Activated naive CD4-positive, alpha-beta T cell treated with anti-CD3 and anti-CD28 coated beads, Interleukin-2, amount 10 ng/mL, durations not matched to agents 7 days and 5 days (primary cell): ENCODE measurements around the gene USP26.
"Not testable (repeated sequence)": the region's sequence is repeated elsewhere in the genome, so short reads cannot be mapped to it uniquely, and the experiment has no call there.

Source experiments
- CTCF ChIA-PET: fragments of 350-600 bp; sonication (Branson Sonifier 250); formaldehyde crosslinking; loops from one replicate; lab custom pipeline; 2021; ENCODE audit warnings: antibody characterized with exemption; lab: Charles Lee
- DNase-seq: peaks from one replicate; pipeline ENCODE4 v3.0.0-alpha.2; 2020
- H3K27ac Mint-ChIP-seq: one replicate; pipeline ENCODE4 v1.8.0; 2021; ENCODE audit warnings: mild to moderate bottlenecking, moderate library complexity, mixed read lengths
- H3K27me3 Mint-ChIP-seq: one replicate; pipeline ENCODE4 v1.8.0; 2021; ENCODE audit warnings: mild to moderate bottlenecking, mixed read lengths
- H3K36me3 Mint-ChIP-seq: one replicate; pipeline ENCODE4 v1.8.0; 2021; ENCODE audit warnings: mixed read lengths
- H3K4me1 Mint-ChIP-seq: one replicate; pipeline ENCODE4 v1.8.0; 2021; ENCODE audit warnings: mixed read lengths
- H3K4me3 Mint-ChIP-seq: one replicate; pipeline ENCODE4 v1.8.0; 2021; ENCODE audit warnings: mild to moderate bottlenecking, moderate library complexity, mixed read lengths
- H3K9me3 Mint-ChIP-seq: one replicate; pipeline ENCODE4 v1.8.0; 2021; ENCODE audit warnings: mixed read lengths

Gene USP26

DNA sequence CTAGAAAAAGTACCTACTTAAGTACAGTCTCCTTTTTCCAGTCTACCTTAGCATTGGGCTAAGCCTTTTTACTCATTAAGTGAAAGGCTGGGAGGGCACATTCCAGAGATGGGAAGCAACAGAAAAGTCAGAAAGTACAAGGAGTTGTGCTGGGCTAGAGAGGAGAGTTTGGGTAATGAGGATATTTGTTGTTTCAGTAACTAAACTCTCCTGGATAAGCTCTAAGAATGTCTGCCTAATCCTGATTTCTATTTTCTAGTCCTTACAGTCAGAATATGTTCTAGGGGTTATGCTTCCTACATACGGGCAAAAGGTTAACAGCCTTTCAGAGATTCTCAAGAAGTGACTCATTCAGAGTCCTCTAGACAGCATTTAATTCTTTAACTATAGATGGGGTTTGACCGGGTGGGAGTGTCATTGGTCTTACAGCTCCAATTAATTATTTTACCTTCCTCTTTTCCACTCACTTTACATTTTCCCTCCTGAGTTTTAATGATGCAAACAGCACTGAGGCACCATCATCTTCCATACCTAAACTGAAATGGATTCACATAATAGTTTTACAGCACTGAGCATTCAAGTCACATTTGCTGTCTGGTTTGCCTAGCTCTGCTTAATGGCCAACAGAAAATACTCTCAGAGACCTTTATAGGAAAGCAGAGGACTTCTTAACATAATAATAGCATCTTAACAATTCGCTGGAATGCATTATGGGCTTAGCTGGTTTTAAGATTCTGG, 42.9 kb downstream of the USP26 start:
- CTCF ChIA-PET: no interaction called here
- Mint-ChIP-seq H3K4me3 (no peak overlapping the region), H3K36me3 (no peaks in the 10 kb centered on the region), H3K27ac (no peak overlapping the region), H3K27me3 (no peaks in the 10 kb centered on the region), H3K9me3 (no peaks in the 10 kb centered on the region), H3K4me1 (no peaks in the 10 kb centered on the region)
- DNase-seq: no peak

DNA sequence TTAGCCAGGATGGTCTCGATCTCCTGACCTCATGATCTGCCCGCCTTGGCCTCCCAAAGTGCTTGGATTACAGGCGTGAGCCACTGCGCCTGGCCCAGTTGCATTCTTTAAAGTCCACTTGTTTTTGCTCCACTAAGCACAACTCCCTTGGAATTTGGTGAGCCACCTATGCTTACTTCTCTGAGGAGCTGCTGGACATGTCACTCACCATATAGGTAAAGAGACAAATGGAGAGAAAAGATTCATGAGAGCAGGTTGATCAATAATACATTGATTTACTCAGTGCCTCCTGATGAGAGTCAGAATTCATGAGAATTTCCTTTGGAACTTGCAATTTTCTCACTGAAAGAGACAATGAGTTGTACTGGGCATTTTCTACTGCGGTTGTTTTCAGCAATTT, 48.2 kb downstream of the USP26 start:
- Mint-ChIP-seq H3K9me3 (no peaks in the 10 kb centered on the region), H3K4me3 (no peak overlapping the region), H3K27me3 (no peaks in the 10 kb centered on the region), H3K36me3 (no peaks in the 10 kb centered on the region), H3K27ac (no peak overlapping the region), H3K4me1 (no peaks in the 10 kb centered on the region)
- no peak for DNase-seq
- CTCF ChIA-PET: no interaction called here

DNA sequence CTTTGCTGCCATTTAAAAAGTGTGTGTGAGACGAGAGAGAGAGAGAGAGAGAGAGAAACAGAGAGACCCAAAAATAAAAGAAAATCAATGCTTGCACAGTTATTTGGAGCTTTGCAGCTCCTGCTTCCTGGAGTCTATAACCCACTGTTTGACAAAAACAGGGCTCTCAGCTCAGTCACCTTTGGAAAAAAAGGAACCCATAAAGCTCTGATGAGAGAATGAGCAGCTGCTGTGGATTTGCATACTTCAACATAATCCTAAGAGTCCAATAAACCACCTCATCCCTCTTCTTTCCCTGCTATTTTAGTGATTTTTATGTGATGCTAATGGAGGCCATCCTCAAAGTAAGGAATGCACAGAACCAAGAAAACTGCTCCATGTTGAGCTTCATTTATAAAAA, 50.3 kb downstream of the USP26 start:
- Mint-ChIP-seq H3K27ac (no peak overlapping the region), H3K4me3 (no peak overlapping the region), H3K4me1 (no peaks in the 10 kb centered on the region), H3K27me3 (no peaks in the 10 kb centered on the region), H3K9me3 (no peaks in the 10 kb centered on the region), H3K36me3 (no peaks in the 10 kb centered on the region)
- CTCF ChIA-PET: no interaction called here
- no peak for DNase-seq

DNA sequence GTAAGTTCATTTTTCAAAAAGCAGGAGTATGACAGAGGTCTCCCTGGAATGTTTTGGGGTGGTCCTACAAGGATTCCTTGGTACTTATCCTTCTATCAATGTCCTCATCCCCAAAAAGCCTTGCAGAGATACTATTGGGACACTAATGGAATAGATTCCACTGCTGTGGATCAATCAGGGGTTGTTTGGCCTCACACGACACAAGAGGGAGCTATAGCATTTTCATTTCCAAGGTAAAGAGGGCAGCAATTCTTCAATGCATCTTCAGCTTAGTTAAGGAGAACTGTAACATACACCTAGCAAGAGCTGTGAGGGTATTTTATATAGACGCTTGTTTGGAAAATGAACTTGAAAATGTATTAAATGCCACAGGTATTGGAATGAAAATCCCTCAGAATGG, 50.9 kb downstream of the USP26 start:
- Mint-ChIP-seq H3K36me3 (no peaks in the 10 kb centered on the region), H3K27ac (no peak overlapping the region), H3K4me3 (no peak overlapping the region), H3K27me3 (no peaks in the 10 kb centered on the region), H3K9me3 (no peaks in the 10 kb centered on the region), H3K4me1 (no peaks in the 10 kb centered on the region)
- CTCF ChIA-PET: no interaction called here
- no peak for DNase-seq

DNA sequence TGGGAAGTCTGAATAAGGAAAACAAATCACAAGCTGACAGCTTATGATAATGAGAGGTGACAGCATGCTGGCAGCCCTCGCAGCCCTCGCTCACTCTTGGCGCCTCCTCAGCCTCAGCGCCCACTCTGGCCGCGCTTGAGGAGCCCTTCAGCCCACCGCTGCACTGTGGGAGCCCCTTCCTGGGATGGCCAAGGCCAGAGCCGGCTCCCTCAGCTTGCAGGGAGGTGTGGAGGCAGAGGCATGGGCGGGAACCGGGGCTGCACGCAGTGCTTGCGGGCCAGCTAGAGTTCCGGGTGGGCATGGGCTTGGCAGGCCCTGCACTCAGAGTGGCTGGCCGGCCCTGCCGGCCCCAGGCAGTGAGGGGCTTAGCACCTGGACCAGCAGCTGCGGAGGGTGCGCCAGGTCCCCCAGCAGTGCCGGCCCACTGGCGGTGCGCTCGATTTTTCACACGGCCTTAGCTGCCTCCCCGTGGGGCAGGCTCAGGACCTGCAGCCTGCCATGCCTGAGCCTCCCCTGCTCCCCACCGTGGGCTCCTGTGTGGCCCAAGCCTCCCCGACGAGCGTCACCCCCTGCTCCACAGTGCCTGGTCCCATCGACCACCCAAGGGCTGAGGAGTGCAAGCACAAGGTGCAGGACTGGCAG, 52.6 kb downstream of the USP26 start:
- CTCF ChIA-PET, DNase-seq, H3K27me3 Mint-ChIP-seq, H3K36me3 Mint-ChIP-seq, H3K4me3 Mint-ChIP-seq, H3K9me3 Mint-ChIP-seq, H3K27ac Mint-ChIP-seq, H3K4me1 Mint-ChIP-seq: not testable (repeated sequence)

DNA sequence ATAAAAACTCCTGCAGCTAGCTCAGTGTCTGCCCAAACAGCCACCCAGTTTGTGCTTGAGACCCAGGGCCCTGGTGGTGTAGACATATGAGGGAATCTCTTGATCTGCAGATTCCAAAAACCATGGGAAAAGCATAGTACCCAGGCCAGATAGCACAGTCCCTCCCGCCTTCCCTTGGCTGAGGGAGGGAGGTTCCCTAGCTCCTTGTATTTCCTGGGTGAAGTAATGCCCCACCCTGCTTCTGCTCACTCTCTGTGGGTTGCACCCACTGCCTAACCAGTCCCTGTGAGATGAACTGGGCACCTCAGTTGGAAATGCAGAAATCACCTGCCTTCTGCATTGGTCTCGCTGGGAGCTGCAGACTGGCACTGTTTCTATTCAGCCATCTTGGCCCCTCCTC, 54.6 kb downstream of the USP26 start:
- Mint-ChIP-seq H3K4me3 (no peak overlapping the region), H3K9me3 (no peaks in the 10 kb centered on the region), H3K27ac (no peak overlapping the region), H3K36me3 (no peaks in the 10 kb centered on the region), H3K27me3 (no peaks in the 10 kb centered on the region), H3K4me1 (no peaks in the 10 kb centered on the region)
- CTCF ChIA-PET: no interaction called here
- no peak for DNase-seq

DNA sequence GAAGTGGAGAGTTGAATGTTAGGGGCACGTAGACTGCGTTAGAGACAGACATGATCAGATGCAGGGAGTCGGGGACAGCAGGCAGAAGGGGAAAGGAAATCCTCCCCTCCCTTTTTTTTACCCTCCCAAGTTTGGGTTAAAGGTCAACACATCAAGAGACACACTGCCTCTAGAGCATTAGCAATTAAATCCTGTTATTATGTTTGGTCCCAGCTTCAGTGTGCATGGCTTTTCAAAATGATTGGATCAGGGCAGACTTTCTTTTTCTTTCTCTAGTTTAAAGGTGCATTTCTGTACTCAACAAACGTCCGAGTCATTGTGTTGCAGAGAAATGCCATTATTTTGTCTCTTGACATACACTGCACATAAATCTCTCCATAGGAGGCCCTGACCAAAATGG, 63.9 kb downstream of the USP26 start:
- DNase-seq: no peak
- Mint-ChIP-seq H3K27ac (no peak overlapping the region), H3K4me1 (no peaks in the 10 kb centered on the region), H3K27me3 (no peaks in the 10 kb centered on the region), H3K9me3 (no peaks in the 10 kb centered on the region), H3K36me3 (no peaks in the 10 kb centered on the region), H3K4me3 (no peak overlapping the region)
- CTCF ChIA-PET: no interaction called here

DNA sequence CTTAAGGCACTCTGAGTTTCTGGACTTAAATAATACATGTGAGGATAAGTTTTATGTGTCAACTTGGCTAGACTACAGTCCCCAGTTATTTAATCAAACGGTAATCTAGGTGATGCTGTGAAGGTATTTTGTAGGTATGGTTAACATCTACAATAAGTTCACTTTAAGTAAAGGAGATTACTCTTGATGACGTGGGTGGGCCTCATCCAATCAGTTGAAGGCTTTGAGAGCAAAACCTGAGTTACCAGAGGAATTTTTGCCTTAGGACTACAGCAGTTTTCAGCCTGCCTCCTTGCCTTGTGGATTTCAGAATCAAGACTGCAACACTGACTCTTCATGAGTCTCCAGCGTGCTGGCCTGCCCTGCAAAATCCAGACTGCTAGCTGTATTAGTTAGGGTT, 78.7 kb downstream of the USP26 start:
- H3K36me3 Mint-ChIP-seq: no peaks in the 10 kb centered on the region
- no peaks in the 10 kb centered on the region for H3K27me3 Mint-ChIP-seq
- CTCF ChIA-PET: no interaction called here
- no peaks in the 10 kb centered on the region for H3K9me3 Mint-ChIP-seq
- H3K27ac Mint-ChIP-seq: no peak overlapping the region
- no peaks in the 10 kb centered on the region for H3K4me1 Mint-ChIP-seq
- DNase-seq: no peak
- H3K4me3 Mint-ChIP-seq: no peak overlapping the region

DNA sequence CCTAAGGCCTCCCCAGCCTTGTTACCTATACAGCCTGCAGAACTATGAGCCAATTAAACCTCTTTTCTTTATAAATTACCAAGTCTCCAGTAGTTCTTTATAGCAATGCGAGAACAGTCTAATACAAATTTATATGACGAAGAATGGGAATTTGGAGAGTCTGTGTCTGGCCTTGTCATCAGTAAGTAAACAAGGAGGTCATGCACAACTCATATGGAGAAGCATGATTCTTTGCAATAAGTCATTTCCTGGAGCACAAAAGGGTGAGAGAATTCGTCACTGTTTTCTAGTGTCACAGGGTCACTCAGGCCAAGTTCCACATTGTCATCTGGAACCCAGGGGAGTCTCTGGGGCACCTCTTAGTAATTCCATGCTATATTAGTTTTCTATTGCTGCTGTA, 89.5 kb downstream of the USP26 start:
- Mint-ChIP-seq H3K9me3 (no peaks in the 10 kb centered on the region), H3K36me3 (no peaks in the 10 kb centered on the region), H3K4me3 (no peak overlapping the region), H3K27me3 (no peaks in the 10 kb centered on the region), H3K4me1 (no peaks in the 10 kb centered on the region), H3K27ac (no peak overlapping the region)
- no peak for DNase-seq
- CTCF ChIA-PET: no interaction called here

DNA sequence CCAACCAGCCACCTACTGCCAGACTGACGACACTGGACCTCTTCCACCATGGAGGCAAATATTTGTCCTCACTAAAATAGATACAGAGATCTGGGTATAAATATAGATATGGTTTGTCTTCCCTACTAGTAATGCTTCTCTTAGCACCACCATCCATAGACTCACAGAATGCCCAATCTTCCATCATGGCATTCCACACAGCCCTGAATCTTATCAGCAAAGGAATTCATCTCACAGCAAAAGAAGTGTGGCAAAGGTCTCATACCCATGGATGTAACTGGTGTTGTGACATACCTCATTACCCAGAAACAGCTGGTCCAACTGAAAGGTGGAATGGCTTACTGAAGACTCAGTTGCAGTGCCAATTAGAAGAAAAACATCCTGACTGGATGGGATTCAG, 91.3 kb downstream of the USP26 start:
- Mint-ChIP-seq H3K27ac (no peak overlapping the region), H3K36me3 (no peaks in the 10 kb centered on the region), H3K9me3 (no peaks in the 10 kb centered on the region), H3K4me3 (no peak overlapping the region), H3K4me1 (no peaks in the 10 kb centered on the region), H3K27me3 (no peaks in the 10 kb centered on the region)
- CTCF ChIA-PET: interaction anchor here (1.7 kb wide), 1 partner anchor 57 kb away, joined by 4 read pairs; no protein-coding TSS in a partner anchor
- DNase-seq: no peak

DNA sequence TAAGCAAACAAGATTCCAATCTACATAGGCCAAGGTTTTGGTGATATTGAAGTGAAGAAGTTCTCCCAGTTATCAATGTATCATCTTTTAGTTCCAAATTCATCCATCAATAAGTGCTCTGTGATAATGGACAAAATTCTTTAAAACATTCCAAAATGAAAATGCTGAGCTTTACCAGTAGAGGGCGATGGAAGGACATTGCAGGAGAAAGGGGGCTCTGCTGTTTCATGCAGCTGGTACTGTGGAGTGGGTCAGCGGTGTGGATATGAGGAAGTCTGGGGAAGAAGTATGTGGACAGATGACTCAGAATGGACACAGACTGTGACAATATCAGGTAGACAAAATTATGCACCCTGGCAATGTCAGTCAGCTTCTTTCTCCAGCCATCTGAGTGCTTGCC, 91.9 kb downstream of the USP26 start:
- no peak for DNase-seq
- no peaks in the 10 kb centered on the region for H3K9me3 Mint-ChIP-seq
- no peaks in the 10 kb centered on the region for H3K36me3 Mint-ChIP-seq
- H3K27ac Mint-ChIP-seq: no peak overlapping the region
- CTCF ChIA-PET: interaction anchor here (0.7 to 1.7 kb wide), 3 partner anchors 56 to 573 kb away, joined by 3 to 4 read pairs (median 4); no protein-coding TSS in a partner anchor
- no peaks in the 10 kb centered on the region for H3K4me1 Mint-ChIP-seq
- H3K27me3 Mint-ChIP-seq: no peaks in the 10 kb centered on the region
- H3K4me3 Mint-ChIP-seq: no peak overlapping the region

DNA sequence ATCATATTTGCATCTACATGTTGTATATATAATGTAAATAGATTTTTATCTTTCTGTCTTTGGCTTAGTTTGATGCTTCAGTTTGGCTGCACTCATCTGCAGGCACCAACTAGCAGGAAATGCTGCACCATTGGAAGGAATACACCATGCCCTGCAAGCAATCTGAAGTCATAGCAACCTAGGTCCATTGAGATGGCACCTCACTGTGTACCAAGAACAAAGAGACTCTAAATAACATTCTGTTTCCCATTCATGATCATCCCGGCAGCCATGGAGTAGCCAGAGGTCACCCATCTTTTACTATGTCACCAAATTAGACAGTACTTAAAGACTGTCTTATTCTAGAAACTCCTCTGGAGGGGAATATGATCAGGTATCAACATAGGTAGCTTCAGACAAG, 97.7 kb downstream of the USP26 start:
- Mint-ChIP-seq H3K27me3 (no peaks in the 10 kb centered on the region), H3K4me1 (no peaks in the 10 kb centered on the region), H3K4me3 (no peak overlapping the region), H3K36me3 (no peaks in the 10 kb centered on the region), H3K27ac (no peak overlapping the region), H3K9me3 (no peaks in the 10 kb centered on the region)
- CTCF ChIA-PET: no interaction called here
- no peak for DNase-seq

DNA sequence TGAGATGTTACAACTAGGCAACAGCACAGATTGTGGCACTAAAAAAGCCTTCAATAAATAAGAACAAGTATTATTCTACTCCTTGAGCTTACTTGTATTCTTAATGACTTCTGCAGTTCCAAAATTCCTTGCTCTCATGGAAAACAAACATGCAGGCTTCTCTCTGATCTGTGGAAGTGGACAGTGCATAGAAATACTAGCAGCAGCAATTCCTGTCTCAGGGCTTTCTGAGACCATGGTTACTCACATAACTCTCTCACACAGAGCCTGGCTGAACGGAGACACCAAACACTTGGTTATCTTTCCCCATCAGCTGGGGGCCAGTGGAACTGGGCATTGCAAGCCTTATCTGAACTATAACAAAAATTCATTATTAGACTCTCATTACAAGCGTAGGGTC, 106.1 kb downstream of the USP26 start:
- no peaks in the 10 kb centered on the region for H3K4me1 Mint-ChIP-seq
- no peak overlapping the region for H3K4me3 Mint-ChIP-seq
- DNase-seq: no peak
- H3K27me3 Mint-ChIP-seq: peaks cover 4% of the 10 kb centered on the region
- CTCF ChIA-PET: no interaction called here
- no peak overlapping the region for H3K27ac Mint-ChIP-seq
- H3K9me3 Mint-ChIP-seq: no peaks in the 10 kb centered on the region
- H3K36me3 Mint-ChIP-seq: no peaks in the 10 kb centered on the region

DNA sequence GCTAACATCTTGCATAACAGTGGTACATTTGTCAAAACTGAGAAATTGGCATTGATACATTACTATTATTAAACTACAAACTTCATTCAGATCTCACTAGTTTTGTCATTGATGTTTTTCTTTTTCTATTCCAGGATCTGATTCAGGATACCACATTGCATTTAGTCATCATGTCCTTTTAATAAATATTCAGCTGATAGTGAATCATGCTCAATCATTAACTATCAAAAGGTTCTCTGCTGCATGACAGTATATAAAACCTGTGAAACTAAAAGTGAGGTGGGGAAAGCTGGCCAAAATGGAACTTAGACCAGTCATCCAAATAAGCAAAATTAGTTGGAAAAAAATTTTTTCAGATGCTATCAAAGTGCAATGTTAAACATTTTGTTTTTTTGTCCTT, 110.4 kb downstream of the USP26 start:
- Mint-ChIP-seq H3K9me3 (no peaks in the 10 kb centered on the region), H3K36me3 (no peaks in the 10 kb centered on the region), H3K4me1 (no peaks in the 10 kb centered on the region), H3K27me3 (peaks cover 11% of the 10 kb centered on the region), H3K27ac (no peak overlapping the region), H3K4me3 (no peak overlapping the region)
- CTCF ChIA-PET: no interaction called here
- DNase-seq: no peak

DNA sequence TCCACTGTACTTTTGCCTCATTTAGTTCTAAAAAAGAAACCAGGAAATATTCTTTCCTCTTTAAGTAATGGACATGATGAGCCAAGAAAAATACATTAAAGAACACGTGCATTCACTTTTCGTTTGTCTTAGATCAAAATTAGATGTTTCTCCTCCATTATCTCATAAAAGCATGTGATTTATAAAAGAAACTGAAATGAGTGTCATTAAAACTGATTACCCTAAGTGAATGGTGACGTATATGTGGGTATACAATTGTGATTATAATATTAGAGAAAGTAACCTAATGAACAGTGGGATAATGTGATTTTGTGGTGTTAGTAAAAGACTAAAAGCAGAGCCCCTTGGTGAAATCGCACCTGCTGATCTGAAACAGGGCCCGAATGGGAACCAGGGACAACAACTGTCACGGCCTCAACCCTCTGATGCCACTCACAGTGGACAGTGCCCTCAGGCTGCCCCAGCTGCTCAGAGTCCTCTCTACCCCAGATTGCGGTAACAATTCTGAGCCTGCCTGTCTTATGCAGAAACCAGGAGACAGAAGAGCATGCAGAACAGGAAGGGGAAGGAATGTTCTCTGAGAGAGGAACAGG, 112.8 kb downstream of the USP26 start:
- Mint-ChIP-seq H3K4me1 (no peaks in the 10 kb centered on the region), H3K36me3 (no peaks in the 10 kb centered on the region), H3K27ac (no peak overlapping the region), H3K9me3 (no peaks in the 10 kb centered on the region), H3K4me3 (no peak overlapping the region), H3K27me3 (peaks cover 7% of the 10 kb centered on the region)
- CTCF ChIA-PET: no interaction called here
- DNase-seq: no peak
